ENCODE data around the gene CFC1B.
"Not testable (repeated sequence)": the region's sequence is repeated elsewhere in the genome, so short reads cannot be mapped to it uniquely, and the experiment has no call there.

CFC1B gene

GRCh38 chr2:130520992-130521391 lies at the start of gene CFC1B:
Gene CFC1B, plus strand, starts transcription at chr2:130521222. Its CDS starts 263 bp downstream, at chr2:130521485.
- DNase-seq = not testable (repeated sequence)

- not testable (repeated sequence) for DNase-seq
Measured at GRCh38 chr2:130491073-130491472, 29.9 kb upstream of the CFC1B start.

- DNase-seq = not testable (repeated sequence)
Measured at GRCh38 chr2:130509228-130509627, 11.8 kb upstream of the CFC1B start, which contains the start of gene POTEI. Gene POTEI, minus strand, starts transcription at chr2:130509328. Its CDS starts 93 bp downstream, at chr2:130509235.

- not testable (repeated sequence) for DNase-seq
Measured at GRCh38 chr2:130510807-130511746, 9.9 kb upstream of the CFC1B start.

- not testable (repeated sequence) for DNase-seq
Measured at GRCh38 chr2:130511747-130512451, 9.1 kb upstream of the CFC1B start.

GRCh38 chr2:130518516-130519106 lies 2.4 kb upstream of the CFC1B start:
- not testable (repeated sequence) for DNase-seq

- DNase-seq = not testable (repeated sequence)
Measured at GRCh38 chr2:130522390-130522789, 1.4 kb downstream of the CFC1B start.

- not testable (repeated sequence) for DNase-seq
Measured at GRCh38 chr2:130527365-130527967, 6.4 kb downstream of the CFC1B start.

GRCh38 chr2:130529545-130529944 lies 8.5 kb downstream of the CFC1B start:
- DNase-seq = not testable (repeated sequence)

GRCh38 chr2:130530212-130530611 lies 9.2 kb downstream of the CFC1B start:
- DNase-seq = not testable (repeated sequence)

- DNase-seq = not testable (repeated sequence)
Measured at GRCh38 chr2:130531225-130531624, 10.2 kb downstream of the CFC1B start.

- DNase-seq = not testable (repeated sequence)
Measured at GRCh38 chr2:130531672-130532071, 10.7 kb downstream of the CFC1B start.

GRCh38 chr2:130536654-130537053 lies 15.6 kb downstream of the CFC1B start:
- not testable (repeated sequence) for DNase-seq

GRCh38 chr2:130538271-130538670 lies 17.2 kb downstream of the CFC1B start:
- DNase-seq = not testable (repeated sequence)

GRCh38 chr2:130542789-130543188 lies 21.8 kb downstream of the CFC1B start:
- DNase-seq = not testable (repeated sequence)

GRCh38 chr2:130543785-130544528 lies 22.9 kb downstream of the CFC1B start:
- DNase-seq = not testable (repeated sequence)

- DNase-seq = not testable (repeated sequence)
Measured at GRCh38 chr2:130544978-130545377, 24.0 kb downstream of the CFC1B start.

- not testable (repeated sequence) for DNase-seq
Measured at GRCh38 chr2:130548418-130548817, 27.4 kb downstream of the CFC1B start.

- not testable (repeated sequence) for DNase-seq
Measured at GRCh38 chr2:130549475-130549874, 28.5 kb downstream of the CFC1B start.

- DNase-seq = not testable (repeated sequence)
Measured at GRCh38 chr2:130554178-130554577, 33.2 kb downstream of the CFC1B start.

GRCh38 chr2:130556441-130556840 lies 35.4 kb downstream of the CFC1B start:
- DNase-seq = not testable (repeated sequence)

GRCh38 chr2:130566165-130566564 lies 45.1 kb downstream of the CFC1B start:
- not testable (repeated sequence) for DNase-seq

Measured in NCI-H1048 (cell line).